HG03045 (cell line): ENCODE measurements around the gene NOS1AP.

Experiments
- ATAC-seq: cut with Tn5 transposase; IDR thresholded peaks from one replicate; pipeline ENCODE4 v1.9.1; 2021; ENCODE audit warnings: mild to moderate bottlenecking, moderate library complexity; ENCODE audit not compliant: unreplicated experiment

The NOS1AP gene

DNA sequence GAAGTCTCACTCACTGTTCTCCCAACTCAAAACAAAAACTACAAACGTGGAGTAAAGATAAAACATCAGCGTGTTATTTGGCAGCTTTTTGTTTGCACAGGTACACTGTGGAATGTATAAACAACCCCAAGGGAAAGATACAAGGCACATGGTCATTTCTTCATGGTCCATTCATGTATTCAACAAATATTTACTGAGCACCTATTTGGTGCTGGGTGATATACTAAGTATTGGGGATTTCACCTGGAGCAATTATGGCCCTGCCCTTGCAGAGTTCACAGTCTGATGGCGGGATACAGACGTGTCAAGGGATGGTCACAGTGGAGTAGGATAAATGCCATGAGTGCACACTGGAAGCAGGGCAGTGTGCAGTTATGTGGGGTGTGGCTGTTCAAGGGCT, 171.1 kb downstream of the NOS1AP start:
- ATAC-seq: no peak

DNA sequence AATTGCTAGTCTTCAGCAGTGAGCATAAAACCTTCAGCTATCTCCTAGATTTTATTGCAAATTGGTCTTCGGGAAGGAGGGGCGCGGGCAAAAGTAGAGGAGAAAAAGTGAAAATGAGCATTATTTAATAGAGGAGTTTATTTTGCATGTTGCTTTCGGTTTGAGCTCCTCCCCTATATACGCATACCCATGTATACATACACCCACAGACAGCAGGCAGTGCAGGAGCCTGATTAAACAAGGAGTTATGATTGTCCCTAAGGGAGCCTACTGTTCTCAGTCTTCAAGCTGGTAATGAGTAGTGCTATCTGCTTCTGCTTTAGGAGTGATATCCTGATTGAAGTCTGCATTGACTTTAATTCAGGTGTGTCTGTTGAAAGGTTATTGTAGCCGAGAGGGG, 173.3 kb downstream of the NOS1AP start:
- ATAC-seq: no peak

DNA sequence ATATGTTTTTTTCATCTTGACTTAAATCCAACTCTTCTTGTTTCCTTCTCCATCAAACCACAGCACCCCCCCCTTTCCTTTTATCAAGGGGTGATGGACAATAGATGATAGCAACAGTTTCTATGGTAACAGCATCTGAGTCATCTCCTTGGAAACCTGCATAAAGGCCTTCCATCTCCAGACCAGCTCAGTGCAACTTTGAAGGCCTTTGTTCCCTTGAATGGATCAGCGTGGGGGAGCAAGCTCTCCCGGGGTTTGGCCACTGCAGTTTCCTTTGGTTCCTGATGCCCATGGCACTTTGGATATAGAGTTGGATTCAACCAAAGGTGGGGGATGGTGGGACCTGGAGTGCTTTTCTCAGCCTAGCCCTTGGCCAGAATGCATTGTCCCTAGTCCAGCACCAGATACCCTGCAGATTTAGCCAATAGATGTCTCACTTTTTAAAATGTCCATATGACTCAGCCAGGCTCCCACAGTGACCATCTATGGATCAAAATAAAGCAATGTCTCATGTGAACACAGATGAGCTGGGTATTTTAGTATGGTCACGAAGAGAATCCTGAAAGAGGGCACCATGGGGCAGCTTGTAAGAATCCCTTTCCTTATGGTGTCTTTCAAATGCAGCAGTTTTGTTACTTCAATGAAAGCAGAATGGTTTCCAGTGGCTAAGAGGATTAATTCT, 179.5 kb downstream of the NOS1AP start:
- no peak for ATAC-seq

DNA sequence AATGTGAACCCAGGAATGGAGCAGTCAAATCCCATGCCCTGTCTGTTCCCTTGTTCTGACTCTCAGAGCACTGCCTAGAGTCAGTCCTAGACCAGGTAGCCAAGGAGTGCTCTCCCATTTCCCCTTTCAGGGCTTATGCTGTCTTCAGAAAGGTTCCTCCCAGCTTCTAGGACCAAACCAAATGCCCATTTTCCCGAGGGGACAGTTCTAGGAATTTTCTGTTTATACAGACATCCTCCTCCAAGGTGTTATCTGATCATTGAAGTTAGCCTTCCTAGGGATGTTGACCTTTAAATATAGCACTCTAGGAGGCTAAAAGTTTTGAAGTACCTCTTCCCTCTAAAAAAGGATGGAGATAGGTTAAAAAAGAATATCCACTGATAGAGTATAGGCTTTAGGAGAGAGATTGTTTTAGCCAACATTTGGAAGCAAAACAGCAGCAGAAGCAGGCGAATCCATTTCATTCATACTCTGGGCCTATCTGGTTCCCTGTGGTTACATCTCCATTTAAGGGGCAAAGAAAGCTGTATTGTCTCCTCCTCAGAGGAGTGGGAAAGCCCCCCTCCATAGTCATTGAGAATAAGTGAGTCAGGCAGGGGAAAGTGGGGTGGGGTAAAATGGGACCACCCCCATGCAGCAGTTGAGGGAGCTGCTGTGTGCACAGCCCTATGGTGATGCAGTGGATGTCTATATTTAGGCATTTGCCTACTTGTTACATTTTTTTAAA, 180.7 kb downstream of the NOS1AP start:
- no peak for ATAC-seq

DNA sequence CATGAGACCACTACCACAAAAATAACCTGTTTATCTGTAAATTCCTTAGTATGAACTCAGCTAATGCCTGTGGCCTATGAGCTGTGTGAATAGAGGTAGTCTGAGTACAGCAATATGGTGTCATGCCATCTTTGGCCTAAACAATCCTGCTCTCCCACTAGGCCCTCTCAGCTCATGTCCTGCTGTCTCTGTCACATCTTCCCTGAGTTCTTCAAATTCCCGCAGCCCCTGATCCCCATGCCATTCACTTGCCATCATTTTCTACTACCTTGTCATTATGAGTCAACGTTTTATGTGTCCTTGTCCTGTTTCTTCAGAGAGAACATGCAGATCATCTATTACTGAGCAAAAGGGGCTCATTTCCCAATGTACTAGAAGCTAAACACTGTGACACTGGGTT, 181.6 kb downstream of the NOS1AP start:
- no peak for ATAC-seq

DNA sequence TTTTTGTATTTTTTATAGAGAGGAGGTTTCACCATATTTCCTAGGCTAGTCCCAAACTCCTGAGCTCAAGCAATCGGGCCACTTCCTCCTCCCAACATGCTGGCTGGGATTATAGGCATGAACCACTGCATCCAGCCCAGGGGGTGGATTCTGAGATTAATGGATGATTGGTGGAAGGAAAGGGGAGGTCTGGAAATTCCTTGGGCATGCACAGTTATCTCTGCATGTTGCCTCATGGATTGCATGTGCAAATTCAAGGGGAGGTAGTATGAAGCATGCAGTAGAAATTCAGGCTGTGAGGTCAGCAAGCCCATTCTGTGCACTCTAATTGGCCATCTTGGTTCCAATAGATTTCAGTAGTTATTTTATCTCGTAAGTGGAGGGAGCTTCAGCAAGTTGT, 182.7 kb downstream of the NOS1AP start:
- no peak for ATAC-seq

DNA sequence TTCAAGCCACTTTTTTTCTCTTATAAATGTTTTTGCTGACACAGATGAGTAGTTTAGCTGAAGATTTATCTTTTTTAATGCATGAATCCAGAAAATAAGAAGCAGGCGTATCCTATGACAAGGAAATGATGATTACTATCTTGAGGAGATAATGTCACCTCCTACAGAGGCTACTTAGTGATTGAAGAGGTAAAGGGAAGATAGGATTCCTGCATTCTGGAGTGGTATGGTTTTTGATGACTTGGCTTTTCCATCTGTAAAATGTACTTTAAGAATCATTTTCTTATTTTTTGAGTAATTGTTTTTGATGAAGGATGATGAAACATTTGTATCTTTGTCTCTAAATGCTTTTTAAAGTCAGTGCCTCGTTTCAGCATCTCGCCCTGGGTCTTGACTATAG, 184.3 kb downstream of the NOS1AP start:
- ATAC-seq: no peak

DNA sequence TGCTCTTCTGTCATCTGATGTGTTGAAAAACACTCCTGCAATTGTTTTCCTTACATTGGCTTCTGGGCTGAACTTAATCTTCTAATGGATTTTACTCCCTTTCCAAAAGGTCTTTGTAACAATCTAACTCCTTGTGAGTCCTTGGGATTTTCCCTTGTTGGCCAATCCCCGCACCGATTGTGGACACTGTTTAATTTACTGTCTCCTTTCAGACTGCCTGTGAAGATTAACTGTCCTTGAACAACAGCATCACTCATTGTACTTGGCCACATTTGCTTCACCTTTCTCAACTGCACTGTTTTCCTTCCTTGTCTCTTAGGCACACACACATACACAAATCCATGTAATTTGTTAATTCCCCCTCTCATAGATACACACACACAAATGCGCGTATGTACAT, 186.8 kb downstream of the NOS1AP start:
- ATAC-seq: no peak

DNA sequence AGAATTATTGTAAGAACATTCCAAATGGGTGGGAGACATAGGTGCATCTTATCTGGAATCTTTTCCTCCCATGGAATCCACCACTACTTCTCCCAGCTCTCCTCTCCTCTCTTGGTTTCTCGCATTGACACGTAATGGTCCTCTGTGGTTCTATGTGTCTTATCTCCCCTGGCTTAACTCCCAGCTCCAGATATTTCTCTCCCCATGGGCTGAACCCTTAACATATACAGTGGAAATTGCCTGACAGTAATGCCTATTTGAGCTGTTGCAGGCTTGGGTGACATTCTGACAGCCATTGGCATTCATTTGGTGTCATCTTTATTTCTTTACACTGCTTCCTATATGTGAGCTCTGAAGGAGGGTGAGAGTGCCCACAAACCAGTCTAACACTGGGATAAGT, 188.9 kb downstream of the NOS1AP start:
- no peak for ATAC-seq

DNA sequence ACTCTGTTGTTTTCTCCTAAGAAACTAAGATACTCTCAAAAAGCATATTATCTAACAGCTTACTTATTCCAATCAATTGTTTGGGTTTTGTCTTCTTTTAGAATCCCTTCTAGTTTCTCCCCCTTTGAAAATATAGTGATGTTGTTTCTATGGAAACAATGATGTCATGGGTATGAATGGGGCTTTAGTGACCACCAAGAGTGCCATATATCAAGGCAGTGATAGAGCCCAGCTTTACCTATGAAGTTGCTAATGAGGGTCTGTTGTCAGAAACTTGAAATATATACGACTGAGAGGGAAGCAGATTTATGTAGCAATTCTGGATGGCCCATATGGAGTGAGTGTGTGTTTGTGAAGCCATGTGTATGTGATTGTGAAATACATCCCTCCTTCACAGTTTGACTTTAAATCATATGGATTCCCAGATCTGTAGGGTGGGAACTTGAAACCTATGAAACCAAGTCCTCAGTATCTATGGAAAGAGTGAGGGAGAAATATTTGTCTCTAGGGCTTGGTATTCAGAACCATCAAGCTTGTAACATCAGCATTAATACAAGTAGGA, 190.5 kb downstream of the NOS1AP start:
- ATAC-seq: no peak

DNA sequence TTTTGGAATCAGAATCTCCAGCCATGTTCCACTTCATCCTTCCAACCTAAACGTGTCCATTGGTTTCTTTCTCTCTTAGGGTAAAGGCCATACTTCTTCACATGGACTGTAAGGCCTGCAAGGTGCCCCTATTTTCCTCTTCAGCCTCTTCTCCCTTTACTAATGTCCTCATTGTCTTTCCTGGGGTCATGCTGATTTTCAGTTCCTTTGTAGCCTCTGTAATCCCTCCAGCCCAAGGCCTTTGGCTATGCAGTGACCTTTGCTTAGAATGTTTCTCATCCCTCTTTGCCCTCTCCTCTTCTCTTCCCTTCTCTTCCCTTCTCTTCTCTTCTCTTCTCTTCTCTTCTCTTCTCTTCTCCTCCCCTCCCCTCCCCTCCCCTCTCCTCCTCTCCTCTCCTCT, 194.6 kb downstream of the NOS1AP start:
- ATAC-seq: no peak

DNA sequence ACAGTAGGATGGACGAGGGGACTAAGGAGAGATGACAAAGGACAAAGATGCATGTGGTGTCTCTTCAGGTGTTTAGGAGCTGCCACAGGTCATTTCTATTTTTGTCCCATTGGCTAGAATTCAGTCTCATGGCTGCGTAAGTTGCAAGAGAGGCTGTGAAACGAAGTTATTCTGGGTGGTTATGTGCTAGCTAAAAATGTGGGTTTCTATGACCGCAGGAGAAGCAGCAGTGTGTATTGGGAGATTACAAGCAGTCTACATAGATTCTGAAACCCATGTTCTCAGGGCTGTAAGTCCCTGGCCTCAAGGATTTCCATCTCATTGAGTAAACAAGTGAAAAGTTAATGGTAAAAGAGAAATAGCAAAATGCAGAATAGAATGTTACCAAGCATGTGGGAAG, 196.5 kb downstream of the NOS1AP start:
- ATAC-seq: no peak

DNA sequence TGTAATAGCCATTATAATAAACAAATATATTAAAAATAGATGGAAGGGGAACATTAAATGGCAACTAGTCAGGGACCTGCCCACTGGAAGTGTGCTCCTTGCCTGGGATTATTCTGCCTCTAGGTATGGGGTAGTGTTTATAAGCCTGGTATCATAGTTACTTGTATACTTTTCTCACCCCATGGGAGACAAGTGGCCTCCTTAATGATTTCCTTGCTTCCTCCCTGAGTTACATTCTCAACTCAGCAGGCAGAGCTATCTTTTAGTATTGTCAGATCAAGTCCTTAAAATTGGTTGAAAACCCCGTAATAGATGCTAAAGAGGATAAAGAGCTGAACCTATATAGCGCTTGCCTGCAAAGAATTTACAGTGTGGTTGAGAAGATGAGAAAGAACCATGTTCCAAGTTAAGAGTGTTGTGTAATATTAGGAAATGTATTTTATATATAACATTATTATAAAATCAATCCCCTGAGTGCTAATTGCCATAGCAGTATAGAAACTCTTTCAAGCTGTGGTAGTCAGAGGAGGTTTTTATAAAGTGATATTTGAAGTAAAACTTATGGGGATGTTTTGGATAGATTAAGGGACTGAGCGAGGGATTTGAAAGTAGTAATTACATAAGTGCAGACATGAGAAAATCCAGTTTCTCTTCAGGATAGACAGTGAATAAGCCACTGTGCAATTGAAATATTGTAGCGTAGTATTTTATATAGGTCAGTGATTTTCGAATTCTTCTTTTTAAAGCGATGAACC, 200.7 kb downstream of the NOS1AP start:
- ATAC-seq: no peak

DNA sequence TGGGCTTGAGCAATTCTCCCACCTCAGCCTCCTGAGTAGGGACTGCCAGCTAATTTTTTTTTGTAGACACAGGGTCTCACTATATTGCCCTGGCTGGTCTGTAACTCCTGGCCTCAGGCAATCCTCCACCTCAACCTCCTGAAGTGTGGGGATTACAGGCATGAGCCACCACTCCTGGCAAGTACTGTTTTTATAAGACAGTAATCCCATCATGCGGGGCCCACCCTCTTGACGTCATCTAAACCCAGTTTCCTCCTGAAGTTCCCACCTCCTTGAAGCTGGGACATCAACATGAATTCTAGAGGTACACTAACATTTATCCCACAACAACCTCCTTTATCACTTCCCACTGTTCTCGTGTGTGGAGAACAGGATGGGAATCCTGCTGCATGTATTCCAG, 202.5 kb downstream of the NOS1AP start:
- no peak for ATAC-seq

DNA sequence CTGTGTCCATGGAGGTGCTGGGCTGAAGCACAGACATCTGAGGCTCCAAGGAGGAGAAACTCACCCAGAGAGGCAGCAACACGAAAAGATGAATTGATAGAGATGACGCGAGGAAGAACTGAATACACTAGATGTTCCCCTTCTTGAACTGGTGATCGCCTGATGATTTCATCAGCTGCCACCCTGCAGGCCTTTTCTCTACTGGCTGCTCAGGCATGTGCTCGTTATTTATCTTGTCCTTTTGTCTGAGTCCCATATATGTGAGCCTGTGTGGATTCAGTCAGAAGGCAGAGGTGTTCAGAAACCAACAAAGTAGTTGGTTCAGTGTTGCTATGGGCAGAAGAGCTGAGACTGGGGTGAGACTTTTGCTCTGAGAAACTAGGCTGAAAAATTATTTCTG, 202.9 kb downstream of the NOS1AP start:
- no peak for ATAC-seq

DNA sequence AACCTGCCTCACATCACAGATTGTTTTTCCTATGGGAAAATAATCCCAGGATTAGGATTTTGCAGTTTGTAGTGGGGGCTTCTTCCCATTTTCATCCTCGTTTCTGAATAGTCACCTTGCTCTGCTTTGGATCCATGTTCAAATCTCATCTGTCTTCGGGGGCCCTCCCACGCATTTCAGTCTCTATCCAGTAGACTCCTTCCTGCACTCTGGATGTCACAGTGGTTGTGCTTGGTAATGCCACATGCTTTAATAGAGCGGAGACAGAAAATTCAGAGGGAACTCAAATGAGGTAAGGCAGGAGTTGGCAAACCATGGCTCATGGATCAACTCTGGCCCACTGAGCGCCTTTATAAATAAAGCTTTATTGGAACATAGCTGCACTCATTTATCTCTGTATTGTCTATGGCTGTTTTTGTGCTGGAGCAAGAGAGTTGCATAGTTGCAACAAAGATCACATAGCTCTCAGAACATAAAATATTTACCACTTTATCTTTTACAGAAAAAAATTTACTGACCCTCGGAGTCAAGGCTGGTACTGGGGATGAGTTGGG, 206.2 kb downstream of the NOS1AP start:
- ATAC-seq: no peak

DNA sequence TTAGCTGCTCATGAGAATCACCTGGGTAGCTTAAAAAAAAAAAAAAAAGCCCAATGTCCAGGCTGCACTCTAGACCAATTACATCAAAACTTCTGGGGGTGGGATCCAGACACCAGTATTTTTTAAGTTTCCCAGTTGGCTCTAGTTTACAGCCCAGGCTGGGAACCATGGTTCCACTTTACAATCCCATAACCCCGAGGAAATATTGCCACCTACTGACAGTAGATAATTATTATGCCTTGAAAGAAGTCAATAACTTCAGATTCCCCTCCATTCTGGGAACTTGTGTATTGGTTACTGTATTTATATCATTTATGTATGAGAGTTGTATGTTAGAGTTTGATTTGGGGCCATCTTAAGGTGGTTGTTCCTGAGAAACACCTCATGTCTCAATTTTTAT, 207.0 kb downstream of the NOS1AP start:
- no peak for ATAC-seq

DNA sequence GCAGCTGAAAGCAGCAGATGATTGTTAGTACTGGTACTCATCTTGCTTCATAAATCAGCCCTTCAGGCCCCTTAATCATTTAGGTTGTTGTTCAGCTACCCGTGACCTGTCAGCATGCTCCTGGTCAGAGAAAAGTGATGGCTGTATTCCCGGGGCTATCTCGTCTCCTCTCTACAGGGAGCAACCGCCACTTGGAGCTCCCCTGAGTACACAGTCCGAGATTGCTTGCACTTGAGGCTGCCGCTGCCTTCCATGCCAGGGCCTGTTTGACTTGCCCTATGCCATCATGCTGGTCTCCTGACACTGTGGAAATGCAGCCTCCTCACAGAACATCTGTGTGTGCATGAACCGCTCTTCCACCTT, 209.6 kb downstream of the NOS1AP start:
- no peak for ATAC-seq

DNA sequence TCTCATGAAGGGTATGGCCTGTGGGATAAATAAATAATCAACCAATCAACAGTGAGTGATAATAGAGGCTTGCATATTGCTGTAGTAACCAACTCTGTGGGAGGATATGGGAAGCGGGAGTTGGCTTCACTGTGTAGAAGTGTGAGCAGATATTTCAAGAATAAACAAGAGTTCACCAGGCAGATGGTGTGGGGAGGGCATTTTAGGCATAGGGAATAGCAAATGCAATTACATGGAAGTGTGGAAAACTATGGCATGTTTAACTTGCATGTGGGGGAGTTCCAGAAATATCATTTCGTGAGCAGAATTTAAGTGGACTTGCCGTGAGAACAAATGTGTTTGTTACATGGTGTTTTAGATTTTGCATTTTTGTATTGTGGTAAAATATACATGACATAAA, 211.9 kb downstream of the NOS1AP start:
- no peak for ATAC-seq

DNA sequence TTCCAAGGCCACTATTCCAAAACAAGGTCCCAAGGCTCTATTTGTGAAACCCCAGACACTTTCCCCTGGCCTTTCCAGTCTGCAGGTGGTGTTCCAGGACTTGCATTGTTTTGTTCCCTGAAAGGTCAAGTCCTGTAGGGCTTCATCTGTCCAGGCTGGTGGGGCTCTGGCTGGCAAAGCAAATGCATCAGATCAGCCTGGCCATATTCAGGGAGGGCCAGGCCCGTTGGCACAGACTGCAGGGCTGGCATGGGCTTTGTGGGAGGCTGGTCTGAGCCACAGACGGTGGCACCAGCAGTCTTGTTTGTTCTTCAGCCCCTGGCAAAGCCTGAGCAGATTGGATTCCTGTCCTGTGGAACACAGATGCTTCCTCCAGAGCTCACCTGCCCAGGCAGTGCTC, 214.2 kb downstream of the NOS1AP start:
- ATAC-seq: no peak

DNA sequence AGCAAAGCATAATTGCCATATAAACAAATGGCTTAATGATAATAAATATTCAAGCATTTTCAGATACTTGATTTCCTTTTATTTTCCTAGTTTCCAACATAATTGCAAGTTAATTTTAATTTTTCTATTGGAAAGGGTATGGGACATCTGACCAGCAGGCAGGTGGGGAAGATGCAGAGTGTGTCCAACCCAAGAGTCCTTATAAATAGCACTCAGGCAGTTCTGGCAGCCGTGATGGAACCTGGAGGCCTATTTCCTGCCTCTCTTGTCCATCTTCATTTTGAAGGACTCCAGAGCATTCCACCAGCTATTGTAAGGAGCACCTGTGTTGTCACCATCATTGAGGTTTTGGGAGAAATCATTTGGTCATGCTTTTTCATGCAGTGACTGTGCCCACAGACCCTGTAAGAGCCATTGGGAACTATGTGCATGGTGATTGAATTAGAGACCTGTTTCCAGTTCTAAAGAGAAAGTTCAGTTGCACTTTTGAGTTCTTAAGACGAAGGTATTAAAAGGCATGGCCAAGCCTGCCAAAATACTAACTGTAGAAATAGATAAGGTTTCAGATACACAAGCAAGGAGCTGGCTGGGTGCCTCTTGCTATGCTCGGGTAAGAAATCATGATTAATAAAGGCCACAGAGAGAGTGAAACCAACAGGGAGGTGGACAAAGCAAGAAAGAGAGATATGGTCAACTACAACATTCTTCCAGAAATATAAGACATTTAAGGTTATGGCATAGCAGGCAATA, 214.9 kb downstream of the NOS1AP start:
- ATAC-seq: no peak
